A673 (cell line): ENCODE measurements around the gene KIF17.

Source experiments
- EZH2 ChIP-seq: fragments of 200-600 bp; sonication (generic); IDR thresholded peaks from 2 replicates; pipeline ENCODE4 v1.6.1; 2017; ENCODE audit warnings: borderline replicate concordance, low read depth, mild to moderate bottlenecking, mixed read lengths, antibody characterized with exemption, low read length; ENCODE audit not compliant: poor library complexity, severe bottlenecking
- TF ChIP-seq, protein P1 (sequence below): fragments of 300-800, 200-600 bp; sonication (generic); conservative IDR thresholded peaks from 2 replicates; pipeline ENCODE4 v1.5.1; 2017; ENCODE audit warnings: low read depth, mild to moderate bottlenecking, antibody characterized with exemption, low read length, moderate library complexity, mixed read lengths

DNA sequence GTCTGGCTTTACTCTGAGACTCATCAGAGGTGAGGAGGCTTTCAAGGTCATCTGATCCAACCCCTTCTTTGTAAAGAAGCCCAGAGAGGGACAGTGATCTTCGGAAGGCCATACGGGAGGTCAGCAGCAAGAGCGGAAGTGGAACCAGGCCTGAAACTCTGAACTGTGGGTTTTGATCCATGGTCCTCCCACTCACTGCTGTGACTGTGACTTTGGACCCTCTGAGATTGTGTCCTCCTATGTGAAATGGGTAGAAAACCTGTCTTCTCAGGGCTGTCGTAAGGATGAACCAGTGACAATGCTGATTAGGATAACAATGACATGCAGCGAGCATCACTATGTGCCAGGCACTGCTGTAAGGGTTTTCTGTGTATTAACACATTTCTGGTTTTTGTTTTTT is 46.9 kb downstream of the KIF17 start:
- TF ChIP-seq EZH2: no peak
- TF ChIP-seq, protein P1, sequence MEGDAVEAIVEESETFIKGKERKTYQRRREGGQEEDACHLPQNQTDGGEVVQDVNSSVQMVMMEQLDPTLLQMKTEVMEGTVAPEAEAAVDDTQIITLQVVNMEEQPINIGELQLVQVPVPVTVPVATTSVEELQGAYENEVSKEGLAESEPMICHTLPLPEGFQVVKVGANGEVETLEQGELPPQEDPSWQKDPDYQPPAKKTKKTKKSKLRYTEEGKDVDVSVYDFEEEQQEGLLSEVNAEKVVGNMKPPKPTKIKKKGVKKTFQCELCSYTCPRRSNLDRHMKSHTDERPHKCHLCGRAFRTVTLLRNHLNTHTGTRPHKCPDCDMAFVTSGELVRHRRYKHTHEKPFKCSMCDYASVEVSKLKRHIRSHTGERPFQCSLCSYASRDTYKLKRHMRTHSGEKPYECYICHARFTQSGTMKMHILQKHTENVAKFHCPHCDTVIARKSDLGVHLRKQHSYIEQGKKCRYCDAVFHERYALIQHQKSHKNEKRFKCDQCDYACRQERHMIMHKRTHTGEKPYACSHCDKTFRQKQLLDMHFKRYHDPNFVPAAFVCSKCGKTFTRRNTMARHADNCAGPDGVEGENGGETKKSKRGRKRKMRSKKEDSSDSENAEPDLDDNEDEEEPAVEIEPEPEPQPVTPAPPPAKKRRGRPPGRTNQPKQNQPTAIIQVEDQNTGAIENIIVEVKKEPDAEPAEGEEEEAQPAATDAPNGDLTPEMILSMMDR: no peak
